WTC11 (cell line): ENCODE measurements around the gene HOXC4. TPM values are rescaled to one million over a fixed set of nuclear protein-coding genes. Genes with fewer than 3 reads are reported as not detected.

Source experiments
- ATAC-seq: fragments of 200-7000 bp; cut with Tn5 transposase; 2 replicates; pipeline ENCODE4 v1.10.0; 2021; ENCODE audit warnings: mild to moderate bottlenecking, moderate library complexity
- CTCF ChIA-PET: fragments of 300-600 bp; sonication (Branson Sonifier 250); formaldehyde crosslinking; loops from one replicate; lab custom pipeline; 2021; ENCODE audit warnings: antibody characterized with exemption; lab: Charles Lee
- POLR2A ChIA-PET: fragments of 350-600 bp; sonication (Branson Sonifier 250); formaldehyde crosslinking; loops from one replicate; lab custom pipeline; 2021; ENCODE audit warnings: antibody characterized with exemption; lab: Charles Lee
- DNase-seq: peaks from one replicate; pipeline ENCODE4 v3.0.0; 2021; ENCODE audit warnings: low spot score
- H3K27ac Mint-ChIP-seq: 2 replicates; pipeline ENCODE4 v1.8.0; 2021; ENCODE audit warnings: mixed read lengths
- H3K27me3 Mint-ChIP-seq: 2 replicates; pipeline ENCODE4 v1.8.0; 2021; ENCODE audit warnings: low read depth, mild to moderate bottlenecking, moderate library complexity, mixed read lengths
- H3K36me3 Mint-ChIP-seq: 2 replicates; pipeline ENCODE4 v1.8.0; 2021; ENCODE audit warnings: mixed read lengths
- H3K4me1 Mint-ChIP-seq: 2 replicates; pipeline ENCODE4 v1.8.0; 2022; ENCODE audit warnings: mixed read lengths
- H3K4me3 Mint-ChIP-seq: 2 replicates; pipeline ENCODE4 v1.8.0; 2021; ENCODE audit warnings: mild to moderate bottlenecking, moderate library complexity, mixed read lengths
- H3K9me3 Mint-ChIP-seq: 2 replicates; pipeline ENCODE4 v1.8.0; 2021; ENCODE audit warnings: mixed read lengths
- ATF1 ChIP-seq: sonication (generic); formaldehyde crosslinking; IDR thresholded peaks from 2 replicates; pipeline ENCODE4 v1.8.1; 2023; ENCODE audit warnings: mild to moderate bottlenecking, moderate library complexity, missing genetic modification reagents
- EMX1 ChIP-seq: fragments of 250-450 bp; sonication (Bioruptor Pico); IDR thresholded peaks from 2 replicates; pipeline ENCODE4 v1.8.0; 2021; ENCODE audit warnings: mild to moderate bottlenecking
- MYBL2 ChIP-seq: sonication (generic); formaldehyde crosslinking; IDR thresholded peaks from 2 replicates; pipeline ENCODE4 v1.8.1; 2023; ENCODE audit warnings: mild to moderate bottlenecking, moderate library complexity, missing genetic modification reagents
- NFYB ChIP-seq: sonication (generic); formaldehyde crosslinking; conservative IDR thresholded peaks from 2 replicates; pipeline ENCODE4 v1.8.0; 2022; ENCODE audit warnings: low read depth, missing genetic modification reagents
- SOX15 ChIP-seq: fragments of 250-450 bp; sonication (Bioruptor Pico); IDR thresholded peaks from 2 replicates; pipeline ENCODE4 v1.9.0; 2021; ENCODE audit warnings: mild to moderate bottlenecking
- total RNA-seq: library from RNA; stranded (reverse); gene quantifications from 3 replicates; pipeline ENCODE4 v1.2.3, GENCODE V29; 2021
- TF ChIP-seq, protein P1 (sequence below): sonication (generic); formaldehyde crosslinking; IDR thresholded peaks from 2 replicates; pipeline ENCODE4 v1.8.1; 2023; ENCODE audit warnings: mild to moderate bottlenecking, missing genetic modification reagents
- TF ChIP-seq, protein P2 (sequence below): fragments of 250-450 bp; sonication (Bioruptor Pico); conservative IDR thresholded peaks from 2 replicates; pipeline ENCODE4 v1.9.0; 2021; ENCODE audit warnings: mild to moderate bottlenecking
- TF ChIP-seq, protein P3 (sequence below): fragments of 200-600 bp; IDR thresholded peaks from 2 replicates; pipeline ENCODE4 v1.8.0; 2022; ENCODE audit warnings: antibody characterized with exemption
- TF ChIP-seq, protein P4 (sequence below): sonication (generic); formaldehyde crosslinking; IDR thresholded peaks from 2 replicates; pipeline ENCODE4 v1.8.0; 2023; ENCODE audit warnings: mild to moderate bottlenecking, missing genetic modification reagents
- TF ChIP-seq, protein P5 (sequence below): sonication (generic); formaldehyde crosslinking; IDR thresholded peaks from 2 replicates; pipeline ENCODE4 v1.8.1; 2023; ENCODE audit warnings: mild to moderate bottlenecking, moderate library complexity, missing genetic modification reagents

HOXC4 gene
- total RNA-seq, 1 experiment from 2014 or later: 0.46 TPM

DNA sequence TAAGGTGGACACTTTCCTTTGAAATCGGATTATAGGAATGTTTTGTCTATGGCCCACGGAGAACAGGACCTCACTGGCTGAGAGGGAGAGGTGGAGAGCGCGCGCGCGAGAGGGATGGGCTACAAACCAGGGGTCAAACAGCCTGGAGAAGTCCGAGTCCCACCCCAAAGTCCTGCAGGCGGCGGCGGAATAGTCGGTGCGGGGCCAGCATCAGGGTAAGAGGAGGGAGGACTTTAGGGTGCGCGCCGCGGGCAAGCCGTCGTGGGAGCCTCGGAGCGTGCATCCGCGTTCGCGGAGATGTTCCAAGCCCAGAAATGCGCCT lies 48.1 kb upstream of the HOXC4 start (continued):
- TF ChIP-seq, protein P1, sequence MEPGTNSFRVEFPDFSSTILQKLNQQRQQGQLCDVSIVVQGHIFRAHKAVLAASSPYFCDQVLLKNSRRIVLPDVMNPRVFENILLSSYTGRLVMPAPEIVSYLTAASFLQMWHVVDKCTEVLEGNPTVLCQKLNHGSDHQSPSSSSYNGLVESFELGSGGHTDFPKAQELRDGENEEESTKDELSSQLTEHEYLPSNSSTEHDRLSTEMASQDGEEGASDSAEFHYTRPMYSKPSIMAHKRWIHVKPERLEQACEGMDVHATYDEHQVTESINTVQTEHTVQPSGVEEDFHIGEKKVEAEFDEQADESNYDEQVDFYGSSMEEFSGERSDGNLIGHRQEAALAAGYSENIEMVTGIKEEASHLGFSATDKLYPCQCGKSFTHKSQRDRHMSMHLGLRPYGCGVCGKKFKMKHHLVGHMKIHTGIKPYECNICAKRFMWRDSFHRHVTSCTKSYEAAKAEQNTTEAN (CRISPR knock-in tag): no peak
- TF ChIP-seq NFYB (CRISPR knock-in tag) (no peak), ATF1 (CRISPR knock-in tag) (no peak)
- TF ChIP-seq, protein P2, sequence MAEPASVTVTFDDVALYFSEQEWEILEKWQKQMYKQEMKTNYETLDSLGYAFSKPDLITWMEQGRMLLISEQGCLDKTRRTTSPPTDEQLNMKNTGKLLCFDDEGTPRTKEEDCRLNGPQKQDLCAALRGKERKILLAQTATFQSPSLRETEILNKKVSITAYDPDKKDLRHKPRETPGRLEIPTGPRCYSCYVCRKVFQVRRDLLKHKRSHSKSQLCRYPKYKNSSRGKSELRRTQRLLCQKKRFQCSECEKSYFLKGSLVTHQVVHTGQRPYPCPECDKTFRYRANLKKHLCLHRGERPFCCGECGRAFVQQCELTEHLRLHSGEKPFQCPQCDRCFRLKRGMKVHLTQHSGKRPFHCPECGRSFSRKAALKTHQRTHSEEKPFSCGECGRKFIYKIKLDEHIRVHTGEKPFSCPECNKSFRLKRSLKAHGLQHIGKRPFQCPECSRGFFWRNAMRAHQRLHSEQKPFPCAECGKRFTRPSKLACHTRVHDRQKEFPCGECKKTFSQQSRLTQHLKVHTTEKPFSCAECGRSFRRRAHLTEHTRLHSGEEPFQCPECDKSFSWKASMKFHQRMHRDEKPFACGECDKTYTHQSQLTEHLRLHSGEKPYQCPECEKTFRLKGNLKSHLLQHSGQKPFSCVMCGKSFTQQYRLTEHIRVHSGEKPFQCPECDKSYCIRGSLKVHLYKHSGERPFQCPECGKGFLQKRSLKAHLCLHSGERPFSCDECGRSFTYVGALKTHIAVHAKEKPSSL: no peak

DNA sequence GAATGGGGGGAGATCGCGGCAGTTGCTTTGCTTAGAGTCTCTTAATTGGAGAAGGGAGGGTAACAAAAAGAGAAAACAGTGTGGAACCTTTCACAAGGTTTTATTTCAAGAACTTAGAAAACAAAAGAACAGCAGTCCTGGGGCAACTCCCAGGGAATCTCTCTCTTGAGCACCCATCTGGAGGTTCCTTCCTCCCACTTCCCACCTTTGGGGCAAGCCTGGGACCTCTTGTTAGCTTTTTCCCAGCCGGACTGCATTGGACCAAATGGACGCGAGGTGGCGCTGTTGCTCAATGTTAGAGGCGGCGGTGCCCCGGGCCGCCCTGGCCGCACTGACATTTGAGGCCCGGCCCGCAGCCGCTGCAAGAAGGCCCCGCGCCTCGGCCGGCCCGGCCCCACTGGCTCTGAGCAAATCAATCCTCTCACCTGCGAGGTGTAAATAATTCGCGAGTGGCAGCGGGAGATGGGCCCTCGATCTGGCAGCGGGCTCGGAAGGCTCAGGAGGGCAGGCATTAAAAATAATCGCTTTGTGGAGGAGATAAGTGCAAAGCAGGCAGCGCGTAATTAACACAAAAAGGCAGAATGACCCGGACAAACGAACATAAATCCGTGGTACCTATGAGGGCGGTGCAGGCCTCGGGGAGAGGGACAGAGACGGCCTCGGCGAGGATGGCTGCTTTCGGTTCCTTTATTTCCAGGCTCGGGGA lies 47.6 kb upstream of the HOXC4 start:
- no peak for TF ChIP-seq EMX1 (CRISPR knock-in tag)
- TF ChIP-seq, protein P3, sequence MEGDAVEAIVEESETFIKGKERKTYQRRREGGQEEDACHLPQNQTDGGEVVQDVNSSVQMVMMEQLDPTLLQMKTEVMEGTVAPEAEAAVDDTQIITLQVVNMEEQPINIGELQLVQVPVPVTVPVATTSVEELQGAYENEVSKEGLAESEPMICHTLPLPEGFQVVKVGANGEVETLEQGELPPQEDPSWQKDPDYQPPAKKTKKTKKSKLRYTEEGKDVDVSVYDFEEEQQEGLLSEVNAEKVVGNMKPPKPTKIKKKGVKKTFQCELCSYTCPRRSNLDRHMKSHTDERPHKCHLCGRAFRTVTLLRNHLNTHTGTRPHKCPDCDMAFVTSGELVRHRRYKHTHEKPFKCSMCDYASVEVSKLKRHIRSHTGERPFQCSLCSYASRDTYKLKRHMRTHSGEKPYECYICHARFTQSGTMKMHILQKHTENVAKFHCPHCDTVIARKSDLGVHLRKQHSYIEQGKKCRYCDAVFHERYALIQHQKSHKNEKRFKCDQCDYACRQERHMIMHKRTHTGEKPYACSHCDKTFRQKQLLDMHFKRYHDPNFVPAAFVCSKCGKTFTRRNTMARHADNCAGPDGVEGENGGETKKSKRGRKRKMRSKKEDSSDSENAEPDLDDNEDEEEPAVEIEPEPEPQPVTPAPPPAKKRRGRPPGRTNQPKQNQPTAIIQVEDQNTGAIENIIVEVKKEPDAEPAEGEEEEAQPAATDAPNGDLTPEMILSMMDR: peak; percentile 96
- TF ChIP-seq, protein P4, sequence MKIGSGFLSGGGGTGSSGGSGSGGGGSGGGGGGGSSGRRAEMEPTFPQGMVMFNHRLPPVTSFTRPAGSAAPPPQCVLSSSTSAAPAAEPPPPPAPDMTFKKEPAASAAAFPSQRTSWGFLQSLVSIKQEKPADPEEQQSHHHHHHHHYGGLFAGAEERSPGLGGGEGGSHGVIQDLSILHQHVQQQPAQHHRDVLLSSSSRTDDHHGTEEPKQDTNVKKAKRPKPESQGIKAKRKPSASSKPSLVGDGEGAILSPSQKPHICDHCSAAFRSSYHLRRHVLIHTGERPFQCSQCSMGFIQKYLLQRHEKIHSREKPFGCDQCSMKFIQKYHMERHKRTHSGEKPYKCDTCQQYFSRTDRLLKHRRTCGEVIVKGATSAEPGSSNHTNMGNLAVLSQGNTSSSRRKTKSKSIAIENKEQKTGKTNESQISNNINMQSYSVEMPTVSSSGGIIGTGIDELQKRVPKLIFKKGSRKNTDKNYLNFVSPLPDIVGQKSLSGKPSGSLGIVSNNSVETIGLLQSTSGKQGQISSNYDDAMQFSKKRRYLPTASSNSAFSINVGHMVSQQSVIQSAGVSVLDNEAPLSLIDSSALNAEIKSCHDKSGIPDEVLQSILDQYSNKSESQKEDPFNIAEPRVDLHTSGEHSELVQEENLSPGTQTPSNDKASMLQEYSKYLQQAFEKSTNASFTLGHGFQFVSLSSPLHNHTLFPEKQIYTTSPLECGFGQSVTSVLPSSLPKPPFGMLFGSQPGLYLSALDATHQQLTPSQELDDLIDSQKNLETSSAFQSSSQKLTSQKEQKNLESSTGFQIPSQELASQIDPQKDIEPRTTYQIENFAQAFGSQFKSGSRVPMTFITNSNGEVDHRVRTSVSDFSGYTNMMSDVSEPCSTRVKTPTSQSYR (CRISPR knock-in tag): 0 out of 2 replicates have a peak, but pooled peaks have one; percentile 30
- TF ChIP-seq, protein P5, sequence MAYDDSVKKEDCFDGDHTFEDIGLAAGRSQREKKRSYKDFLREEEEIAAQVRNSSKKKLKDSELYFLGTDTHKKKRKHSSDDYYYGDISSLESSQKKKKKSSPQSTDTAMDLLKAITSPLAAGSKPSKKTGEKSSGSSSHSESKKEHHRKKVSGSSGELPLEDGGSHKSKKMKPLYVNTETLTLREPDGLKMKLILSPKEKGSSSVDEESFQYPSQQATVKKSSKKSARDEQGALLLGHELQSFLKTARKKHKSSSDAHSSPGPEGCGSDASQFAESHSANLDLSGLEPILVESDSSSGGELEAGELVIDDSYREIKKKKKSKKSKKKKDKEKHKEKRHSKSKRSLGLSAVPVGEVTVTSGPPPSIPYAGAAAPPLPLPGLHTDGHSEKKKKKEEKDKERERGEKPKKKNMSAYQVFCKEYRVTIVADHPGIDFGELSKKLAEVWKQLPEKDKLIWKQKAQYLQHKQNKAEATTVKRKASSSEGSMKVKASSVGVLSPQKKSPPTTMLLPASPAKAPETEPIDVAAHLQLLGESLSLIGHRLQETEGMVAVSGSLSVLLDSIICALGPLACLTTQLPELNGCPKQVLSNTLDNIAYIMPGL (CRISPR knock-in tag): no peak
- Mint-ChIP-seq H3K4me3 (peak overlapping the region; percentile 34), H3K36me3 (no peaks in the 10 kb centered on the region; the same call in 1 of the 2 replicates), H3K9me3 (no peaks in the 10 kb centered on the region), H3K4me1 (peaks cover 19% of the 10 kb centered on the region), H3K27me3 (peaks cover 100% of the 10 kb centered on the region), H3K27ac (no peak overlapping the region)
- POLR2A ChIA-PET: no interaction called here
- CTCF ChIA-PET: interaction anchor here (0.6 to 10.8 kb wide), 38 partner anchors 10 to 373 kb away, joined by 3 to 107 read pairs (median 4); partner anchors contain the start of genes HOXC10, HOXC5, HOXC6 and SMUG1
- DNase-seq (peak; percentile 96), ATAC-seq (peak; percentile 69)

DNA sequence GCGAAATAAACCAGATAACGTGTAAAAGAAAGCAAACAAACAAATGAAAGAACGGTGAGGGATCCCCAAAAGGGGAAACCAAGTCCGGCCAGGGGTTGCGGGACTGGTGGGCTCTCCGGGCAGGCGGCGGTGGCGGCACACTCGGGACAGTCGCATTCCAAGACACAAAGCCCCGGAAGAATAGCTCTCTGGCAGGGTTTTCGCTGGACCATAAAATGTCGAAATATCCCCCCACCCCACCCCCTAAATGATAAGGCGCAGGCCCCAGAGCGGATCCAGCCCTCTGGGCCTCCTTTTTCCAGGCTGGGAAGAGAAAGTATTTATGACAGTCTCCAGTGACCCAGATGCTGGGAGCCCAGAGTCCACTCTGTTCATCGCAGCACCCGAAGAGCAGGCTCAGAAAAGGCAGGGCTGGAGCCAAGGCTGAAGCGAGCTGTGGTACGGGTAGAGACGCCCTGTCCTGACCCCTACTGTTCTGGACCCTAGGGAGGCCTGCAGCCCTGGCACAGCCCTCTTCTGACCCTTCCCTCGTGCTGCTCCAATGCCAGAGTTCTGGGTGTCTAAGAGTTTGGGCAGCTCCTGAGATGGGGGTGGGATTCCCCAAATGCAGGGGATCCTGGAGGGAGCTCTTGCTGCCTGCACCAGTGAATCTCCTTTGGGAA lies 46.9 kb upstream of the HOXC4 start:
- ChIA-PET POLR2A (no interaction called here), CTCF (interaction anchor here (0.7 to 10.8 kb wide), 21 partner anchors 11 to 373 kb away, joined by 3 to 107 read pairs (median 5); partner anchors contain the start of genes HOXC10, HOXC5 and SMUG1)
- H3K9me3 Mint-ChIP-seq: no peaks in the 10 kb centered on the region
- no peak for DNase-seq
- no peak overlapping the region for H3K27ac Mint-ChIP-seq
- H3K4me1 Mint-ChIP-seq: peaks cover 25% of the 10 kb centered on the region
- peaks cover 100% of the 10 kb centered on the region for H3K27me3 Mint-ChIP-seq
- no peak for ATAC-seq
- no peak overlapping the region for H3K4me3 Mint-ChIP-seq
- TF ChIP-seq MYBL2 (CRISPR knock-in tag): no peak
- no peak for TF ChIP-seq SOX15 (CRISPR knock-in tag)
- H3K36me3 Mint-ChIP-seq: no peaks in the 10 kb centered on the region; the same call in 1 of the 2 replicates
